HEK293T (cell line): ENCODE results near the gene SYNJ2.

Experiments
- CTCF ChIA-PET: fragments of 350-600 bp; formaldehyde crosslinking; extraction: SDS; loops from one replicate; lab custom pipeline; 2021; ENCODE audit warnings: antibody characterized with exemption, inconsistent platforms; lab: Yijun Ruan, JAX
- POLR2A ChIA-PET: fragments of 350-600 bp; formaldehyde crosslinking; extraction: SDS; loops from one replicate; lab custom pipeline; 2020; ENCODE audit warnings: antibody characterized with exemption, inconsistent platforms; lab: Yijun Ruan, JAX
- DNase-seq: peaks from one replicate; pipeline ENCODE4 v3.0.0; 2012; ENCODE audit warnings: mixed read lengths; ENCODE audit errors: extremely low spot score
- ARNT ChIP-seq: fragments of 450-650 bp; IDR thresholded peaks from 2 replicates; pipeline ENCODE4 v1.6.1; 2017; ENCODE audit warnings: mild to moderate bottlenecking
- BHLHE40 ChIP-seq: fragments of 450-650 bp; IDR thresholded peaks from 2 replicates; pipeline ENCODE4 v1.6.1; 2016; ENCODE audit warnings: mild to moderate bottlenecking, moderate library complexity, borderline replicate concordance
- CTBP1 ChIP-seq: fragments of 450-650 bp; IDR thresholded peaks from 2 replicates; pipeline ENCODE4 v1.6.1; 2016; ENCODE audit warnings: borderline replicate concordance
- ELF4 ChIP-seq: fragments of 450-650 bp; IDR thresholded peaks from 2 replicates; pipeline ENCODE4 v1.6.1; 2017; ENCODE audit warnings: antibody characterized with exemption
- FOXA1 ChIP-seq: fragments of 450-650 bp; IDR thresholded peaks from 2 replicates; pipeline ENCODE4 v1.6.1; 2016; ENCODE audit warnings: mild to moderate bottlenecking
- FOXK2 ChIP-seq: fragments of 450-650 bp; IDR thresholded peaks from 2 replicates; pipeline ENCODE4 v1.6.1; 2016; ENCODE audit warnings: mild to moderate bottlenecking
- FOXM1 ChIP-seq: fragments of 450-650 bp; IDR thresholded peaks from 2 replicates; pipeline ENCODE4 v1.6.1; 2017; ENCODE audit warnings: mild to moderate bottlenecking, borderline replicate concordance
- HDGF ChIP-seq: fragments of 450-650 bp; IDR thresholded peaks from 2 replicates; pipeline ENCODE4 v1.6.1; 2017; ENCODE audit warnings: antibody characterized with exemption, borderline replicate concordance
- L3MBTL2 ChIP-seq: fragments of 450-650 bp; conservative IDR thresholded peaks from 2 replicates; pipeline ENCODE4 v1.6.1; 2016; ENCODE audit warnings: mild to moderate bottlenecking
- LEF1 ChIP-seq: fragments of 450-650 bp; IDR thresholded peaks from 2 replicates; pipeline ENCODE4 v1.6.1; 2017; ENCODE audit warnings: mild to moderate bottlenecking, borderline replicate concordance
- NFRKB ChIP-seq: fragments of 450-650 bp; IDR thresholded peaks from 2 replicates; pipeline ENCODE4 v1.6.1; 2016; ENCODE audit warnings: mild to moderate bottlenecking, moderate library complexity
- SP1 ChIP-seq: fragments of 450-650 bp; IDR thresholded peaks from 2 replicates; pipeline ENCODE4 v1.6.1; 2017
- SUZ12 ChIP-seq: fragments of 450-650 bp; IDR thresholded peaks from 2 replicates; pipeline ENCODE4 v1.6.1; 2016; ENCODE audit warnings: mild to moderate bottlenecking
- TARDBP ChIP-seq: fragments of 450-650 bp; IDR thresholded peaks from 2 replicates; pipeline ENCODE4 v1.6.1; 2016
- ZNF384 ChIP-seq: fragments of 450-650 bp; IDR thresholded peaks from 2 replicates; pipeline ENCODE4 v1.6.1; 2016
- TF ChIP-seq, protein P1 (sequence below): fragments of 450-650 bp; IDR thresholded peaks from 2 replicates; pipeline ENCODE4 v1.6.1; 2016

The SYNJ2 gene

DNA sequence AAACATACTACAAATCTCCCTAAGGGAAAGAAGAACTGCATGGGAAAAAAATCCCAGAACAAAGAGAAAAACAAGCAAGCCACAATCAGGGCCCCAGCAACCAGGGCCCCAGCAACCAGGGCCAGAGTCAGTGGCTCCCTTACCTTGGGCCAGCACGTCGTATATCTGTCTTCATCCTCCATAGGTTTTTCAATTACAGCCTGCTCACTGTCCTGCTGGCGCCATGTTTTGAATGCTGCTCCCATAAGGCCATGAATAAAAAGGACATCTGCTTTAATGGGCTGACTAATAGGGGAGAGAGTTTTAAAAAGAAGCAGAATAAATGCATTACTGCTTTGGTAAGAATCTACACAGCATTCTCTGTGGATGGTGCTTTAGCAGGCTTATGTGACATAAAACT is 137.2 kb downstream of the SYNJ2 start:
- ChIA-PET CTCF (no interaction called here), POLR2A (no interaction called here)
- no peak for TF ChIP-seq FOXM1
- no peak for TF ChIP-seq TARDBP
- no peak for TF ChIP-seq ARNT
- TF ChIP-seq ELF4 = no peak
- TF ChIP-seq LEF1 = no peak
- TF ChIP-seq SUZ12 = no peak
- no peak for TF ChIP-seq FOXK2
- DNase-seq = no peak

DNA sequence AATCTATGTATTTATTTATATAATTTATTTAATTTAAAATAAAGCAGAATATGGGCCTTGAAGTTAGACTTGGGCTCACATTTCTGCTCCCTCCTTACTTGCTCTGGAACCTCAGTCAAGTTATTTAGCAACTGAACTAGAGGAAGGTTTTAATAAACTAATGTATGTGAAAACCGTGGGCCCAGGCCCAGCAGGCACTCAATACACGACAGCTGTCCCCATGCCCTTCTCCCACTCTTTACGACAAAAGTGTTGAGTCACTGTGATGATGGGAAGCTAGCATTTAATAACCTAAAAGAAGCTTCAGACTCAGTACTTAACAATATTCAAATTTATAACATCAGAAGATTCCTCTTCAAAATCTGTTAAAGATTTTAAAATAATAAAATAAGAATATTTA is 139.7 kb downstream of the SYNJ2 start:
- no peak for DNase-seq
- no peak for TF ChIP-seq ZNF384
- TF ChIP-seq FOXK2 = no peak
- TF ChIP-seq FOXM1 = no peak
- no peak for TF ChIP-seq ELF4
- TF ChIP-seq ARNT = no peak
- no peak for TF ChIP-seq SP1
- no peak for TF ChIP-seq HDGF
- TF ChIP-seq SUZ12 = no peak
- ChIA-PET CTCF (interaction anchor here (0.6 kb wide), 1 partner anchor 12 kb away, joined by 5 read pairs; no protein-coding TSS in a partner anchor), POLR2A (no interaction called here)

DNA sequence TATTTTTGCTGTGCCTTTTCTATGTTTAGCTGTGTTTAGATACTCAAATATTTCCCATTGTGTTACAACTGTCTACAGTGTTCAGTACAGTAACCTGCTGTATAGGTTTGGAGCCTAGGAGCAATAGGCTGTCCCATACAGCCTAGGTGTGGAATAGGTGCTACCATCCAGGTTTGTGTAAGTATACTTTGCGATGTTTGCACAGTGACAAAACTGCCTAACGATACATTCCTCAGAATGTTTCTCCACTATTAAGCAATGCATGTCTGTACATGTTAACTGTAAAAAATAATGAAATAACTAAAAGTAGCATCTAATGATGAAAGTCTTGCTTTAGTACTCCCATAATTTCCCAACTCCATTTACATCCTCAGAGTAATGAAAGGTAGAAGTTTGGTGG is 140.4 kb downstream of the SYNJ2 start:
- no peak for DNase-seq
- TF ChIP-seq FOXM1 = no peak
- no peak for TF ChIP-seq CTBP1
- no peak for TF ChIP-seq SP1
- TF ChIP-seq SUZ12 = no peak
- TF ChIP-seq HDGF = no peak
- TF ChIP-seq FOXK2 = no peak
- no peak for TF ChIP-seq ELF4
- TF ChIP-seq, protein P1, sequence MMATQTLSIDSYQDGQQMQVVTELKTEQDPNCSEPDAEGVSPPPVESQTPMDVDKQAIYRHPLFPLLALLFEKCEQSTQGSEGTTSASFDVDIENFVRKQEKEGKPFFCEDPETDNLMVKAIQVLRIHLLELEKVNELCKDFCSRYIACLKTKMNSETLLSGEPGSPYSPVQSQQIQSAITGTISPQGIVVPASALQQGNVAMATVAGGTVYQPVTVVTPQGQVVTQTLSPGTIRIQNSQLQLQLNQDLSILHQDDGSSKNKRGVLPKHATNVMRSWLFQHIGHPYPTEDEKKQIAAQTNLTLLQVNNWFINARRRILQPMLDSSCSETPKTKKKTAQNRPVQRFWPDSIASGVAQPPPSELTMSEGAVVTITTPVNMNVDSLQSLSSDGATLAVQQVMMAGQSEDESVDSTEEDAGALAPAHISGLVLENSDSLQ = no peak
- TF ChIP-seq FOXA1 = no peak
- no peak for TF ChIP-seq BHLHE40
- TF ChIP-seq L3MBTL2 = no peak
- TF ChIP-seq TARDBP = no peak
- TF ChIP-seq ARNT = no peak
- no peak for TF ChIP-seq NFRKB
- no peak for TF ChIP-seq ZNF384
- TF ChIP-seq LEF1 = no peak
- POLR2A ChIA-PET = no interaction called here
- CTCF ChIA-PET = interaction anchor here (0.6 kb wide), 1 partner anchor 11 kb away, joined by 5 read pairs; no protein-coding TSS in a partner anchor

DNA sequence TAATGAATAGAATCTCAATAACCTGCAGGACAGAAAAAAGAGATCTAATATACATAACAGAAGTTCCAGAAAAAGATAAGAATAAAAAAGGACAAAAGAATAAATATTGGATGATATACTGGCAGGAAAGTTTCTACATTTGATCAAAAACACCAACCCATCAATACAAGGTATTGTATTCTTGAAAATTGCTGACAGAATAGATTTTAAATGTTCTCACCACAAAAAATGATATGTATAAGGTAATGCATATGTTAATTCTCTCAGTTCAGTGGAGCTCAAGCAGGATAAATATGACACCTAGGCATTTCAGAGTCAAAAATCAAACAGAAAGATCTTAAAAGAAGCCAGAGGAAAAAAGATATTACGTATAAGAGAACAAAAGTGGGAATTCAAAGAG is 142.6 kb downstream of the SYNJ2 start:
- POLR2A ChIA-PET = no interaction called here
- no peak for DNase-seq
- CTCF ChIA-PET = no interaction called here
- TF ChIP-seq LEF1 (no peak), ZNF384 (no peak), FOXA1 (no peak), FOXK2 (no peak), SUZ12 (no peak), FOXM1 (no peak), BHLHE40 (no peak), HDGF (no peak), NFRKB (no peak), ARNT (no peak), SP1 (no peak), CTBP1 (no peak)
- TF ChIP-seq, protein P1 = no peak

DNA sequence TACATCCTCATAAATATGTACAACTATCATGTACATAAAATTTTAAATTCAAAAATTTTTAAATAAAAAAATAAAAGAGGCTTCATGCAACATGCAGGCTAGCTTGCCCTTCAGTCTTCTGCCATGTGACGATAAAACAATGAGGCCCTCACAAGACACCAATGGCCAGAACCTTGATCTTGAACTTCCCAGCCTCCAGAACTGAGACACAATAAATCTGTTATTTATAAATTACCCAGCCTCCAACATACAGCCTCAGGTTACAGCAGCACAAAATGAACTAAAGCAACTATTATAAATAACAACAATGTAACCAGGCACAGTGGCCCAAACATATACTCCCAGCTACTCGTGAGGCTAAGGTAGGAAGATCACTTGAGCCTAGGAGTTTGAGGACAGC is 143.6 kb downstream of the SYNJ2 start:
- no peak for TF ChIP-seq FOXK2
- no peak for TF ChIP-seq CTBP1
- POLR2A ChIA-PET = no interaction called here
- no peak for DNase-seq
- CTCF ChIA-PET = no interaction called here

DNA sequence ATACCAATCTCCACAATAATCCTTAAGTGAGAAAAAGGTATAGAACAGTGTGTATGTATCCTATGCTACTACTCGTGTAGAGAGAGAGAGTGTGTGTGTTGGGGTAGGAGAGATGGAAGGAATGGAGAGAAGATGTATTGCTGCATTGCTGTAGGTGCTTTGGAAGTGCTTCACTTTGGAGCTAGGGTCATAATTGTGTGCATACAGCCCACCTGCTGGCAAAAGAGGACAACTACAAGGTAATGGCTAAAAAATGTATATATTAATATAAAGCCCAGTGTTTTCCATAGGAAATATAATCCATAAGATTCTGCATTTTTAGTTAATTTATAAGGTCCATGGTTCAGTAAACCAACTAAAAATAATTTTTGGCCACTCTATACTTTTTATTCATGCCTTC is 150.3 kb downstream of the SYNJ2 start:
- CTCF ChIA-PET = no interaction called here
- no peak for TF ChIP-seq ELF4
- no peak for TF ChIP-seq FOXK2
- TF ChIP-seq NFRKB = no peak
- TF ChIP-seq LEF1 = no peak
- TF ChIP-seq, protein P1 = no peak
- no peak for TF ChIP-seq L3MBTL2
- TF ChIP-seq SUZ12 = no peak
- no peak for TF ChIP-seq FOXA1
- no peak for TF ChIP-seq BHLHE40
- no peak for TF ChIP-seq ZNF384
- peak; percentile 65 for DNase-seq
- POLR2A ChIA-PET = interaction anchor here (0.7 kb wide), 1 partner anchor 28 kb away, joined by 3 read pairs; no protein-coding TSS in a partner anchor

DNA sequence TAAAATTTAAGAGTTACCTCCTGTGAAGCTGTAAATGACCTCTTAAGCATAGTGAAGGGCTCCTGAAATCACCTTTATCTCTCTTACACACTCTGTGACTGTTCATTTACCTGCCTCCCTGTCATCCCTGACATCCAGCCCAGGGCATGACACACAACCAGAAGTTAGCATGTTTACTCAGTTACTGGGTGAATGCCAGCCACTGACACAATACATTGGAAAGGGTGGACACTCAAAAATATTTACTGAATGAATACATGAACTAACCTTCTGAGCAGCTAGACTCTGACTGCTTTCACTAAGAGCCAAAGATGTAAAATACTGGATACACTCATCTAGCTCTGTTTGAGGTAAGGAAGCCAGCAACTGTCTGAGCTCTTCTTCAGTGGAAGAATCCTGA is 161.1 kb downstream of the SYNJ2 start:
- CTCF ChIA-PET = interaction anchor here (0.6 to 2.5 kb wide), 5 partner anchors 10 to 549 kb away, joined by 3 to 13 read pairs (median 3); no protein-coding TSS in a partner anchor
- DNase-seq = no peak
- TF ChIP-seq ZNF384 (no peak), SUZ12 (no peak), FOXK2 (no peak), HDGF (no peak), CTBP1 (no peak), ELF4 (no peak), NFRKB (no peak), LEF1 (no peak), L3MBTL2 (no peak), SP1 (no peak)
- POLR2A ChIA-PET = interaction anchor here (0.7 kb wide), 1 partner anchor 42 kb away, joined by 3 read pairs; no protein-coding TSS in a partner anchor
